Measurements from ENCODE around the gene DNAJA3. TPM values are rescaled to one million over a fixed set of nuclear protein-coding genes. Genes with fewer than 3 reads are reported as not detected.

Gene DNAJA3
- total and polyA plus RNA-seq, 9 of the 15 experiments (the other 6 are each of a cell fraction or from before 2014, with no cell fraction given): 8.1 to 105 (median 79.0) TPM

DNA sequence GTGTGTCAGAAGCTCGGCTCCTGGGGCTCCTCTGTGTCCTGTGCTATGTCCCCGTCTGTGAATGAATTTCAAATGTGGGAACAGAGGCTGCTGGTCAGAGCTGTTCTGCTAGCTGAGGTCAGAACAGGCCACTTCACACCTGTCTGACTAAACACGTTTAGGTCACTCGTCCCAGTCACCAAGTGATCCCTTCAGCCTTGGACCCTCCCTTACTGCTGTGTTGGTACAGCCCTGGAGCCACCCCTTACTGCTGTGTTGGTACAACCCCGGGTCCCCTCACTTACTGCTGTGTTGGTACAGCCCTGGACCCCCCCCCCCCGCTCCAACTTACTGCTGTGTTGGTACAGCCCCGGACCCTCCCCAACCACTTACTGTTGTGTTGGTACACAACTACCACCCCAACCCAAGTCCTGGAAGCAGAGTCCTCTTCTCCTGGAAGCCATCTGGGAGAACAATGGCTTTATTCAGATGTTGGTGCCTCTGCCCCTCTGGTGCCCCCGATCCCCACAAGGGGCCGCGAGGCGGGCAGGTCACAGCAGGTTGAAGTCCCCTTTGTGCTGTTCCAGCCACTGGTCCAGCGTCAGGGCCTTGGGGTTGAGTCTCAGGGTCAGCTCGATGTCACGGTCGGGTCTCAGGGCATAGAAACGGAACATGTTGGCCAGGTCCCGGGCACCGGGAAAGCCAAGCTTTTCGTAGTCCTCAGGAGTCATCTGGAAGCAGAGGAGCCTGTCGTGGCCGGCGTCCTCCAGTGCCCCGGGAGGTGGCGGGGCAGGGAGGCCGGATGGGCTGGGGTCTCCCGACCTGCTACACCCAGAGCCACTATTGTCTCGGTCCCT, 35.8 kb downstream of the DNAJA3 start (continued):
- TF ChIP-seq, protein P1, sequence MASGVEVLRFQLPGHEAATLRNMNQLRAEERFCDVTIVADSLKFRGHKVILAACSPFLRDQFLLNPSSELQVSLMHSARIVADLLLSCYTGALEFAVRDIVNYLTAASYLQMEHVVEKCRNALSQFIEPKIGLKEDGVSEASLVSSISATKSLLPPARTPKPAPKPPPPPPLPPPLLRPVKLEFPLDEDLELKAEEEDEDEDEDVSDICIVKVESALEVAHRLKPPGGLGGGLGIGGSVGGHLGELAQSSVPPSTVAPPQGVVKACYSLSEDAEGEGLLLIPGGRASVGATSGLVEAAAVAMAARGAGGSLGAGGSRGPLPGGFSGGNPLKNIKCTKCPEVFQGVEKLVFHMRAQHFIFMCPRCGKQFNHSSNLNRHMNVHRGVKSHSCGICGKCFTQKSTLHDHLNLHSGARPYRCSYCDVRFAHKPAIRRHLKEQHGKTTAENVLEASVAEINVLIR (CRISPR knock-in tag; IDR thresholded peaks at IDR 0.05): no peak
- TF ChIP-seq U2AF1 (optimal IDR thresholded peaks at IDR 0.05; ENCODE audit: low read depth, low read length) (no peak), ZNF3 (CRISPR knock-in tag; IDR thresholded peaks at IDR 0.05) (no peak), FOS (IDR thresholded peaks at IDR 0.05; ENCODE audit: extremely low read depth, insufficient read length) (no peak), IRF2 (CRISPR knock-in tag; IDR thresholded peaks at IDR 0.05) (no peak), SREBF1 (IDR thresholded peaks at IDR 0.05; ENCODE audit: borderline replicate concordance, low read depth, low read length) (peak; percentile 79; the same call in 1 of the 2 replicates), NFXL1 (CRISPR knock-in tag; IDR thresholded peaks at IDR 0.05) (no peak), PHF20 (IDR thresholded peaks at IDR 0.05; ENCODE audit: partially characterized antibody) (no peak), NR1H2 (CRISPR knock-in tag; IDR thresholded peaks at IDR 0.05) (no peak), ZNF395 (CRISPR knock-in tag; IDR thresholded peaks at IDR 0.05) (no peak), U2AF2 (optimal IDR thresholded peaks at IDR 0.05; ENCODE audit: low read depth, low read length) (no peak), ETV1 (tag; conservative IDR thresholded peaks at IDR 0.05; ENCODE audit: low read depth) (no peak), KLF16 (IDR thresholded peaks at IDR 0.05) (no peak), CEBPZ (IDR thresholded peaks at IDR 0.05; ENCODE audit: borderline replicate concordance, low read depth, low read length) (no peak), MNT (conservative IDR thresholded peaks at IDR 0.05) (peak in 1 of 2 experiments; percentile 35; a peak in 1 of 4 replicates), DPF2 (IDR thresholded peaks at IDR 0.05) (no peak)
- TF ChIP-seq, protein P2, sequence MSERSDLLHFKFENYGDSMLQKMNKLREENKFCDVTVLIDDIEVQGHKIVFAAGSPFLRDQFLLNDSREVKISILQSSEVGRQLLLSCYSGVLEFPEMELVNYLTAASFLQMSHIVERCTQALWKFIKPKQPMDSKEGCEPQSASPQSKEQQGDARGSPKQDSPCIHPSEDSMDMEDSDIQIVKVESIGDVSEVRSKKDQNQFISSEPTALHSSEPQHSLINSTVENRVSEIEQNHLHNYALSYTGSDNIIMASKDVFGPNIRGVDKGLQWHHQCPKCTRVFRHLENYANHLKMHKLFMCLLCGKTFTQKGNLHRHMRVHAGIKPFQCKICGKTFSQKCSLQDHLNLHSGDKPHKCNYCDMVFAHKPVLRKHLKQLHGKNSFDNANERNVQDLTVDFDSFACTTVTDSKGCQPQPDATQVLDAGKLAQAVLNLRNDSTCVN (CRISPR knock-in tag; IDR thresholded peaks at IDR 0.05): no peak
